Suprapubic skin (tissue), 4 donors: ENCODE results near the gene CAV2.

Experiments
- POLR2A ChIP-seq, 2 donors: fragments of 450-650 bp; IDR thresholded peaks; one replicate each; pipeline ENCODE4 v1.6.1; 2017; ENCODE audit warnings: antibody characterized with exemption in 2 of 2, mild to moderate bottlenecking in 2 of 2, moderate library complexity in 2 of 2
- POLR2AphosphoS5 ChIP-seq, 3 donors: sonication (generic); formaldehyde crosslinking; IDR thresholded peaks; one replicate each; pipeline ENCODE4 v1.6.1; 2017; ENCODE audit warnings: antibody characterized with exemption in 3 of 3
- TF ChIP-seq, protein P1 (sequence below), 2 donors: fragments of 200-600 bp in 1 of 2; fragments of 450-650 bp in 1 of 2; sonication (generic) in 1 of 2; IDR thresholded peaks; one replicate each; pipeline ENCODE4 v1.5.1; 2016 to 2019; ENCODE audit warnings: antibody characterized with exemption in 2 of 2, mild to moderate bottlenecking in 1 of 2, moderate library complexity in 1 of 2

DNA sequence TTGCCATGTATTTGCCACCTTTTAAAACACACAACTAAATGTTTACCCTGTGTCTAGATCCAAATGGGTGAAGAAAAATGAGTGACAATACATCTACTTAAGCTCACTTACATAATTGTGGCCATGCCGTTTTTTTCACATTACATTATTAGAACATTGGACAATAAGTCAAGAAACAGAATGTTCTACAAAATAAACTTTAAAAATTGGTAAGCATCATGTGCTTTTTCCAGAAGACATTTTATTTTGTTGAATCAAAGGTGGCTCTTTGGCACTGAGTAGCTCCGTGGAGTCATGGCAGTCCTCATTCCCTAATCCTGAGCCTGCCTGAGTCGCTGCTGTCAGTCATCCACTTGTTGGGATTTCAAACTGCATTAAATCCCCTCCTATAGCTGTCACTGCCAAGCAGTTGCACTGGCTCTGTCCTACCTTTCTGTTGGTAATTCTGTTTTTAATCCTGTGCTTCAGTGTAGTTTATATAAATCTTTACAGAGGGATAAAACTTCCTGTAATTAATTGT is 57.6 kb downstream of the CAV2 start:
- TF ChIP-seq POLR2A (IDR thresholded peaks at IDR 0.05) (no peak), POLR2AphosphoS5 (IDR thresholded peaks at IDR 0.05) (no peak)
- TF ChIP-seq, protein P1, sequence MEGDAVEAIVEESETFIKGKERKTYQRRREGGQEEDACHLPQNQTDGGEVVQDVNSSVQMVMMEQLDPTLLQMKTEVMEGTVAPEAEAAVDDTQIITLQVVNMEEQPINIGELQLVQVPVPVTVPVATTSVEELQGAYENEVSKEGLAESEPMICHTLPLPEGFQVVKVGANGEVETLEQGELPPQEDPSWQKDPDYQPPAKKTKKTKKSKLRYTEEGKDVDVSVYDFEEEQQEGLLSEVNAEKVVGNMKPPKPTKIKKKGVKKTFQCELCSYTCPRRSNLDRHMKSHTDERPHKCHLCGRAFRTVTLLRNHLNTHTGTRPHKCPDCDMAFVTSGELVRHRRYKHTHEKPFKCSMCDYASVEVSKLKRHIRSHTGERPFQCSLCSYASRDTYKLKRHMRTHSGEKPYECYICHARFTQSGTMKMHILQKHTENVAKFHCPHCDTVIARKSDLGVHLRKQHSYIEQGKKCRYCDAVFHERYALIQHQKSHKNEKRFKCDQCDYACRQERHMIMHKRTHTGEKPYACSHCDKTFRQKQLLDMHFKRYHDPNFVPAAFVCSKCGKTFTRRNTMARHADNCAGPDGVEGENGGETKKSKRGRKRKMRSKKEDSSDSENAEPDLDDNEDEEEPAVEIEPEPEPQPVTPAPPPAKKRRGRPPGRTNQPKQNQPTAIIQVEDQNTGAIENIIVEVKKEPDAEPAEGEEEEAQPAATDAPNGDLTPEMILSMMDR (IDR thresholded peaks at IDR 0.05): no peak
